Cardiac muscle cell (in vitro differentiated cells and primary cell): ENCODE data around the gene RERE. TPM values are rescaled to one million over a fixed set of nuclear protein-coding genes. Genes with fewer than 3 reads are reported as not detected.

Source experiments
- DNase-seq, 2 donors: peaks; one replicate each; pipeline versions ENCODE4 v3.0.0 to v3.0.0-alpha.2; 2010 to 2017; ENCODE audit warnings: low read depth in 1 of 2, low spot score in 1 of 2
- H3K27ac ChIP-seq: fragments of 200-600 bp; sonication (generic); 2 replicates; pipeline ENCODE4 v1.5.1; 2016
- H3K27me3 ChIP-seq: fragments of 200-600 bp; sonication (generic); 2 replicates; pipeline ENCODE4 v1.6.0; 2016; ENCODE audit warnings: control low read depth
- H3K36me3 ChIP-seq: fragments of 200-600 bp; sonication (generic); 2 replicates; pipeline ENCODE4 v1.5.1; 2016; ENCODE audit warnings: control low read depth
- H3K4me1 ChIP-seq: fragments of 200-600 bp; sonication (generic); 2 replicates; pipeline ENCODE4 v1.8.1; 2017; ENCODE audit warnings: low read depth, mild to moderate bottlenecking, mixed run types
- H3K4me3 ChIP-seq: fragments of 200-600 bp; sonication (generic); 2 replicates; pipeline ENCODE4 v1.5.1; 2016; ENCODE audit warnings: mild to moderate bottlenecking
- H3K9me3 ChIP-seq: fragments of 200-600 bp; sonication (generic); 2 replicates; pipeline ENCODE4 v1.5.1; 2017; ENCODE audit warnings: low read depth, mild to moderate bottlenecking, control low read depth
- CTCF ChIP-seq: IDR thresholded peaks from 2 replicates; pipeline ENCODE4 v1.5.1; 2012; ENCODE audit warnings: low read depth, mild to moderate bottlenecking, low read length
- polyA plus RNA-seq: library from polyadenylated mRNA; unstranded; fragments of >200 nt; fragmentation: Nextera tagmentation; extraction: Ambion mirVana; gene quantifications from 2 replicates; pipeline ENCODE4 v1.2.1, GENCODE V29; 2016
- total RNA-seq: library from RNA; depleted of rRNA; stranded (reverse); fragments of >200 nt; gene quantifications from 2 replicates; pipeline ENCODE4 v1.2.3, GENCODE V29; 2016

Gene RERE
- total and polyA plus RNA-seq, 2 experiments from 2014 or later: 72.5 to 81.0 TPM

DNA sequence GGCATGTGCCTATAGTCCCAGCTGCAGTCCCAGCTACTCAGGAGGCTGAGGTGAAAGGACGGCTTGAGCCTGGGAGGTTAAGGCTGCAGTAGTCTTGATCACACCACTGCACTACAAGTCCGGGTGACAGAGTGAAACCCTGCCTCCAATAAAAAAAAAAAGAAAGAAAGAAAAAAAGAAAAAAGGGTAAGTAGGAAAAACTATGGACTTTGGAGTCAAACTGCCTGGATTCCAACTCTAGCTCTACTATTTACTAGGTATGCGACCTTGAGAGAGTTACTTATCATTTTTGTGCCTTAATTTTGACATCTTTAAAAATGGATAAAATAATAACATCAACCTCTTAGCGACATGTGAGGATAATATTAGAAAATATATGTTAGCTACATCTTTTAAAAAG lies 348.7 kb downstream of the RERE start:
- H3K27me3 ChIP-seq: no peaks in the 10 kb centered on the region
- no peak overlapping the region for H3K4me3 ChIP-seq
- H3K9me3 ChIP-seq: no peaks in the 10 kb centered on the region
- H3K36me3 ChIP-seq: no peaks in the 10 kb centered on the region
- no peak for DNase-seq
- TF ChIP-seq CTCF: no peak
- peaks cover 19% of the 10 kb centered on the region for H3K4me1 ChIP-seq
- H3K27ac ChIP-seq: no peak overlapping the region

DNA sequence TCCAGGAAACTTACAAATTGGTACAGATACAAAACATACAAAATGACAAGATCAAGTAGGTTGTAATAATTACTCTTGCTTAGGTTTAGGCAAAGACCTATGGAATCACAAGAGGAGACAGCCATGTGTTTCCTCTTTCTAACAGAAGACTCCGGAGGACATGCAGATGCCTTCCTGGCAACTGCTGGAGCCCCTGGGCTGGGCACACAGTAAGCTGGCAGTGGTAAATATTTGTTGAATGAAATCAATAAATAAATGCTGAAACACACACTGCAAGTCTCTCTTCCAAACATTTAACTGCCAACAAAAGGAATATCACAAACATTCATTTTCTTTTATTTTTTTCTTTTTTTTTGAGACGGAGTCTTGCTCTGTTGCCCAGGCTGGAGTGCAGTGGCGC lies 350.1 kb downstream of the RERE start:
- H3K27ac ChIP-seq: peak overlapping the region; percentile 64
- no peak for TF ChIP-seq CTCF
- DNase-seq: no peak
- peaks cover 28% of the 10 kb centered on the region for H3K4me1 ChIP-seq
- H3K4me3 ChIP-seq: no peak overlapping the region
- H3K9me3 ChIP-seq: no peaks in the 10 kb centered on the region
- H3K36me3 ChIP-seq: no peaks in the 10 kb centered on the region
- H3K27me3 ChIP-seq: no peaks in the 10 kb centered on the region

DNA sequence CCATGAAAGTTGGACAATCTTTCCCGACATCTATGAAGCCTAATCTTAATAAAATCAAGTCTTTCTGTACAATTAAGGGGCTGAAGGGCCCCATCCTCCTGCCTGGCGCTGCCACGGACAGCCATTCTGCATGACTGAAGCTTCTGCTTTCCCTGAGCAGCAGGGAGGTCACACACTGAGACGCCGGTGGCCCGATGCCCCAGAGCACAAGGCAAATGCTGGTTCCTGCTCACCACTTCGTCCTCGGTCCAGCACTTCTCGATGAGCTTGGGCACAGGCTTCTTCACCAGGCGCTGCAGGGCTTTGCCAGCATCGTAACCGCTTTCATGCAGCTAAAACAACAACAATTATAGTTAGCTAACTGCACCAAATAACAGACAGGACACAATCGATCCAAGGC lies 351.7 kb downstream of the RERE start:
- TF ChIP-seq CTCF: no peak
- DNase-seq: no peak
- Histone ChIP-seq H3K4me1 (peaks cover 28% of the 10 kb centered on the region), H3K27ac (peak overlapping the region; percentile 92), H3K36me3 (no peaks in the 10 kb centered on the region), H3K27me3 (no peaks in the 10 kb centered on the region), H3K4me3 (no peak overlapping the region), H3K9me3 (no peaks in the 10 kb centered on the region)

DNA sequence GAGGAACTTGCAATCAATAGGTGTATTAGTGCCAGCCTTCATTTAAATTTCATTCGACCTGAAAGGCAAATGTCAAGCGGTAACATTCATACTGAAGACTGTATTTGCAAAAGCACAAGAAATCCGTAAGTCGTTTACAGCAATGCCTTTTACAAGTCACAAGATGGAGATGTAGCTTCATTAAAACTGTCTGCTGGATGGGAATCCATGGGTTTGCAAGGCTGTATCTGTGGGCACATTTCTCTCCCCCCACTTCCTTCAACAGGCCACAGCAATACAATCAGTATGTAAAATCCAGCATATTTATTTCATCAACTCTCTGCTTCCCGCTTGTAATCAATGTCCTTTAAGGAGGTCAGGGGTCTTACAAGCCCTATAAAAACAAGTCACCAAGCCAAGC lies 352.4 kb downstream of the RERE start:
- no peaks in the 10 kb centered on the region for H3K27me3 ChIP-seq

GRCh38 chr1:8464377-8464776 lies 353.1 kb downstream of the RERE start:
- no peak for TF ChIP-seq CTCF
- DNase-seq: peak in 1 of 2 donors; percentile 30
- H3K9me3 ChIP-seq: no peaks in the 10 kb centered on the region
- H3K36me3 ChIP-seq: no peaks in the 10 kb centered on the region
- no peaks in the 10 kb centered on the region for H3K27me3 ChIP-seq
- peak overlapping the region; percentile 92 for H3K27ac ChIP-seq
- no peak overlapping the region for H3K4me3 ChIP-seq
- H3K4me1 ChIP-seq: peaks cover 32% of the 10 kb centered on the region

More for the DNA sequence above, 352.4 kb downstream of the RERE start:
- peaks cover 29% of the 10 kb centered on the region for H3K4me1 ChIP-seq
- no peaks in the 10 kb centered on the region for H3K9me3 ChIP-seq
- peak in 1 of 2 donors; percentile 56 for DNase-seq
- no peaks in the 10 kb centered on the region for H3K36me3 ChIP-seq
- no peak for TF ChIP-seq CTCF
- H3K4me3 ChIP-seq: no peak overlapping the region
- H3K27ac ChIP-seq: peak overlapping the region; percentile 92
